ENCODE data around the gene MED12.
"Not testable (repeated sequence)": the region's sequence is repeated elsewhere in the genome, so short reads cannot be mapped to it uniquely, and the experiment has no call there.

Gene MED12

GRCh38 chrX:71159335-71159734 is 40.9 kb downstream of the MED12 start:
- in situ Hi-C loops (cut with MboI; ENCODE audit: low sequenced_read_pairs): loop anchor here (25.0 kb wide), 1 partner anchor 197 kb away; no protein-coding TSS in a partner anchor

- in situ Hi-C loops (cut with MboI; ENCODE audit: low sequenced_read_pairs): loop anchor here (25.0 kb wide), 1 partner anchor 198 kb away; no protein-coding TSS in a partner anchor
Measured at GRCh38 chrX:71160475-71160874, 42.1 kb downstream of the MED12 start.

GRCh38 chrX:71162981-71163380 is 44.6 kb downstream of the MED12 start:
- in situ Hi-C loops (cut with MboI; ENCODE audit: low sequenced_read_pairs): loop anchor here (25.0 kb wide), 1 partner anchor 201 kb away; no protein-coding TSS in a partner anchor

GRCh38 chrX:71164071-71164470 is 45.7 kb downstream of the MED12 start:
- in situ Hi-C loops (cut with MboI; ENCODE audit: low sequenced_read_pairs): loop anchor here (25.0 kb wide), 1 partner anchor 202 kb away; no protein-coding TSS in a partner anchor

- in situ Hi-C loops (cut with MboI; ENCODE audit: low sequenced_read_pairs): loop anchor here (25.0 kb wide), 1 partner anchor 204 kb away; no protein-coding TSS in a partner anchor
Measured at GRCh38 chrX:71166461-71166860, 48.1 kb downstream of the MED12 start.

- in situ Hi-C loops (cut with MboI; ENCODE audit: low sequenced_read_pairs): loop anchor here (25.0 kb wide), 1 partner anchor 205 kb away; no protein-coding TSS in a partner anchor
Measured at GRCh38 chrX:71167031-71167781, 48.8 kb downstream of the MED12 start.

- in situ Hi-C loops (cut with MboI; ENCODE audit: low sequenced_read_pairs): loop anchor here (25.0 kb wide), 1 partner anchor 206 kb away; no protein-coding TSS in a partner anchor
Measured at GRCh38 chrX:71168134-71168533, 49.7 kb downstream of the MED12 start.

- in situ Hi-C loops (cut with MboI; ENCODE audit: low sequenced_read_pairs): loop anchor here (25.0 kb wide), 1 partner anchor 207 kb away; no protein-coding TSS in a partner anchor
Measured at GRCh38 chrX:71169586-71169985, 51.2 kb downstream of the MED12 start.

GRCh38 chrX:71170660-71171059 is 52.3 kb downstream of the MED12 start:
- in situ Hi-C loops (cut with MboI; ENCODE audit: low sequenced_read_pairs): loop anchor here (25.0 kb wide), 1 partner anchor 208 kb away; no protein-coding TSS in a partner anchor

GRCh38 chrX:71171110-71171801 is 52.9 kb downstream of the MED12 start:
- in situ Hi-C loops (cut with MboI; ENCODE audit: low sequenced_read_pairs): loop anchor here (25.0 kb wide), 1 partner anchor 209 kb away; no protein-coding TSS in a partner anchor

GRCh38 chrX:71173440-71173839 is 55.0 kb downstream of the MED12 start:
- in situ Hi-C loops (cut with MboI; ENCODE audit: low sequenced_read_pairs): loop anchor here (25.0 kb wide), 1 partner anchor 211 kb away; no protein-coding TSS in a partner anchor

GRCh38 chrX:71174795-71175194 is 56.4 kb downstream of the MED12 start:
- in situ Hi-C loops (cut with MboI; ENCODE audit: low sequenced_read_pairs): loop anchor here (25.0 kb wide), 1 partner anchor 212 kb away; no protein-coding TSS in a partner anchor

- in situ Hi-C loops (cut with MboI; ENCODE audit: low sequenced_read_pairs): no loop called here
Measured at GRCh38 chrX:71175531-71175930, 57.1 kb downstream of the MED12 start.

GRCh38 chrX:71177327-71177726 is 58.9 kb downstream of the MED12 start:
- in situ Hi-C loops (cut with MboI; ENCODE audit: low sequenced_read_pairs): no loop called here

- in situ Hi-C loops (cut with MboI; ENCODE audit: low sequenced_read_pairs): no loop called here
Measured at GRCh38 chrX:71178908-71179307, 60.5 kb downstream of the MED12 start.

GRCh38 chrX:71180579-71181265 is 62.3 kb downstream of the MED12 start:
- in situ Hi-C loops (cut with MboI; ENCODE audit: low sequenced_read_pairs): not testable (repeated sequence)

GRCh38 chrX:71181558-71181909 is 63.1 kb downstream of the MED12 start:
- in situ Hi-C loops (cut with MboI; ENCODE audit: low sequenced_read_pairs): no loop called here

- in situ Hi-C loops (cut with MboI; ENCODE audit: low sequenced_read_pairs): no loop called here
Measured at GRCh38 chrX:71181910-71182799, 63.8 kb downstream of the MED12 start.

GRCh38 chrX:71182871-71183270 is 64.5 kb downstream of the MED12 start:
- in situ Hi-C loops (cut with MboI; ENCODE audit: low sequenced_read_pairs): no loop called here

GRCh38 chrX:71183341-71183740 is 64.9 kb downstream of the MED12 start:
- in situ Hi-C loops (cut with MboI; ENCODE audit: low sequenced_read_pairs): no loop called here
